Mesenchymal stem cell (in vitro differentiated cells and primary cell): ENCODE results near the gene CCDC85B.
A peak's percentile ranks its signal among the peaks of the same experiment; 100 is the strongest.

Source experiments
- DNase-seq: peaks from one replicate; pipeline ENCODE4 v3.0.0-alpha.2; 2013
- H2AFZ ChIP-seq: one replicate; pipeline ENCODE4 v1.6.1; 2013; ENCODE audit warnings: low read depth, mild to moderate bottlenecking, control low read depth, inconsistent platforms, low read length, moderate library complexity
- H2AK5ac ChIP-seq: 2 replicates; pipeline ENCODE4 v1.6.1; 2013; ENCODE audit warnings: low read length, moderate library complexity, mild to moderate bottlenecking, inconsistent platforms; ENCODE audit not compliant: severe bottlenecking
- H2BK120ac ChIP-seq: one replicate; pipeline ENCODE4 v1.6.1; 2013; ENCODE audit warnings: low read depth, mild to moderate bottlenecking, inconsistent platforms, low read length, moderate library complexity
- H2BK12ac ChIP-seq, 2 experiments: one replicate each; pipeline ENCODE4 v1.6.1; 2013; ENCODE audit warnings: inconsistent platforms in 2 of 2, low read length in 2 of 2, mild to moderate bottlenecking in 2 of 2, moderate library complexity in 2 of 2, control low read depth in 1 of 2
- H2BK15ac ChIP-seq: one replicate; pipeline ENCODE4 v1.6.1; 2013; ENCODE audit warnings: mild to moderate bottlenecking, low read depth, inconsistent platforms; ENCODE audit not compliant: poor library complexity, severe bottlenecking
- H2BK5ac ChIP-seq: 2 replicates; pipeline ENCODE4 v1.6.1; 2013; ENCODE audit warnings: low read depth, mild to moderate bottlenecking, low read length, control low read depth, inconsistent platforms; ENCODE audit not compliant: poor library complexity, severe bottlenecking
- H3K14ac ChIP-seq, 2 experiments: one replicate each; pipeline ENCODE4 v1.6.1; 2013; ENCODE audit warnings: inconsistent platforms in 2 of 2, low read length in 2 of 2, control low read depth in 1 of 2, mild to moderate bottlenecking in 1 of 2, moderate library complexity in 1 of 2
- H3K18ac ChIP-seq, 2 experiments: one replicate each; pipeline ENCODE4 v1.6.1; 2013; ENCODE audit warnings: inconsistent platforms in 2 of 2, low read length in 2 of 2, control low read depth in 1 of 2, low read depth in 1 of 2, mild to moderate bottlenecking in 1 of 2
- H3K23ac ChIP-seq, 2 experiments: one replicate each; pipeline ENCODE4 v1.6.1; 2013; ENCODE audit warnings: inconsistent platforms in 2 of 2, low read length in 2 of 2, mild to moderate bottlenecking in 2 of 2, moderate library complexity in 2 of 2, control low read depth in 1 of 2
- H3K27ac ChIP-seq: 2 replicates; pipeline ENCODE4 v1.5.1; 2013; ENCODE audit warnings: mild to moderate bottlenecking, moderate library complexity, low read length, control low read depth, inconsistent platforms; ENCODE audit not compliant: poor library complexity, severe bottlenecking
- H3K27me3 ChIP-seq, 2 experiments: 2 replicates each; pipeline versions ENCODE4 v1.6.1 to v1.7.0; 2013; ENCODE audit warnings: low read length in 2 of 2, mild to moderate bottlenecking in 2 of 2, moderate library complexity in 2 of 2, control low read depth in 1 of 2, inconsistent platforms in 1 of 2; ENCODE audit not compliant: control insufficient read depth in 1 of 2, insufficient read depth in 1 of 2
- H3K36me3 ChIP-seq, 2 experiments: 2 replicates each; pipeline versions ENCODE4 v1.6.1 to v1.7.0; 2013; ENCODE audit warnings: low read length in 2 of 2, control low read depth in 1 of 2, inconsistent platforms in 1 of 2, low read depth in 1 of 2, mild to moderate bottlenecking in 1 of 2; ENCODE audit not compliant: insufficient read depth in 2 of 2, control insufficient read depth in 1 of 2
- H3K4ac ChIP-seq, 2 experiments: one replicate each; pipeline ENCODE4 v1.6.1; 2013; ENCODE audit warnings: inconsistent platforms in 2 of 2, low read length in 2 of 2, mild to moderate bottlenecking in 2 of 2, moderate library complexity in 2 of 2, control low read depth in 1 of 2, low read depth in 1 of 2
- H3K4me1 ChIP-seq: 2 replicates; pipeline ENCODE4 v1.6.1; 2013; ENCODE audit warnings: low read depth, low read length, control low read depth; ENCODE audit not compliant: control insufficient read depth, insufficient read depth
- H3K4me2 ChIP-seq: 2 replicates; pipeline ENCODE4 v1.6.1; 2013; ENCODE audit warnings: low read length, mild to moderate bottlenecking, inconsistent platforms; ENCODE audit not compliant: poor library complexity, severe bottlenecking
- H3K4me3 ChIP-seq, 2 experiments: 2 replicates each; pipeline versions ENCODE4 v1.5.1 to v1.7.0; 2013; ENCODE audit warnings: low read length in 2 of 2, mild to moderate bottlenecking in 2 of 2, control low read depth in 1 of 2, low read depth in 1 of 2; ENCODE audit not compliant: insufficient read depth in 1 of 2
- H3K79me1 ChIP-seq: replicated peaks from 2 replicates; pipeline ENCODE4 v1.6.1; 2013; ENCODE audit warnings: mild to moderate bottlenecking, control low read depth, low read length, inconsistent platforms; ENCODE audit not compliant: poor library complexity, severe bottlenecking
- H3K9ac ChIP-seq: 2 replicates; pipeline ENCODE4 v1.7.0; 2013; ENCODE audit warnings: mild to moderate bottlenecking, low read length, moderate library complexity
- H3K9me3 ChIP-seq: 2 replicates; pipeline ENCODE4 v1.7.0; 2013; ENCODE audit warnings: mild to moderate bottlenecking, low read length; ENCODE audit not compliant: control insufficient read depth
- H4K8ac ChIP-seq: one replicate; pipeline ENCODE4 v1.6.1; 2013; ENCODE audit warnings: inconsistent platforms, mild to moderate bottlenecking, low read length, moderate library complexity
- H4K91ac ChIP-seq: one replicate; pipeline ENCODE4 v1.6.1; 2013; ENCODE audit warnings: mild to moderate bottlenecking, low read length, inconsistent platforms
- WGBS: methylation state at CpG from one replicate; pipeline ENCODE4 v1.1.7; 2013; ENCODE audit warnings: mixed read lengths; 5-methylcytosine and 5-hydroxymethylcytosine counted together

Gene CCDC85B

GRCh38 chr11:65911682-65912568 lies 21.5 kb downstream of the CCDC85B start:
- peak overlapping the region; percentile 86 for H4K8ac ChIP-seq
- H3K4me2 ChIP-seq = no peak overlapping the region
- peak overlapping the region in 1 of 2 experiments; percentile 19 for H3K23ac ChIP-seq
- H2BK15ac ChIP-seq = peak overlapping the region; percentile 94
- WGBS = 26% methylated on average over 14 of the region's 14 CpGs
- peak; percentile 81 for DNase-seq
- peak overlapping the region; percentile 92 for H2AK5ac ChIP-seq
- H3K9me3 ChIP-seq = no peaks in the 10 kb centered on the region
- H2BK120ac ChIP-seq = peak overlapping the region; percentile 88
- H3K36me3 ChIP-seq = peaks cover 0 to 3% of the 10 kb centered on the region in 2 experiments
- H3K14ac ChIP-seq = no peak overlapping the region
- peaks cover 48% of the 10 kb centered on the region for H3K4me1 ChIP-seq
- H3K4me3 ChIP-seq = peak overlapping the region in 1 of 2 experiments; percentile 59
- peak overlapping the region; percentile 82 to 89 for H3K4ac ChIP-seq
- no peaks in the 10 kb centered on the region for H3K27me3 ChIP-seq
- no peak overlapping the region for H2AFZ ChIP-seq
- peak overlapping the region; percentile 89 to 96 for H3K18ac ChIP-seq
- H3K27ac ChIP-seq = no peak overlapping the region
- peak overlapping the region; percentile 80 to 82 for H2BK12ac ChIP-seq
- peak overlapping the region; percentile 89 for H3K9ac ChIP-seq
- H2BK5ac ChIP-seq = peak overlapping the region; percentile 3
- peak overlapping the region; percentile 98 for H4K91ac ChIP-seq
- H3K79me1 ChIP-seq = peaks cover 14% of the 10 kb centered on the region

GRCh38 chr11:65912845-65913244 lies 22.4 kb downstream of the CCDC85B start:
- H3K14ac ChIP-seq = no peak overlapping the region
- H3K18ac ChIP-seq = peak overlapping the region; percentile 74 to 79
- peak overlapping the region; percentile 51 for H2BK5ac ChIP-seq
- H3K79me1 ChIP-seq = peaks cover 14% of the 10 kb centered on the region
- no peak overlapping the region for H2AFZ ChIP-seq
- H3K4me3 ChIP-seq = peak overlapping the region in 1 of 2 experiments; percentile 23
- H3K27ac ChIP-seq = peak overlapping the region; percentile 51
- peak; percentile 78 for DNase-seq
- peak overlapping the region; percentile 60 for H2BK15ac ChIP-seq
- peak overlapping the region; percentile 54 for H2BK120ac ChIP-seq
- H3K9me3 ChIP-seq = no peaks in the 10 kb centered on the region
- no peak overlapping the region for H3K23ac ChIP-seq
- H2BK12ac ChIP-seq = peak overlapping the region; percentile 87 to 92
- H3K36me3 ChIP-seq = peaks cover 9 to 13% of the 10 kb centered on the region in 2 experiments
- H3K27me3 ChIP-seq = no peaks in the 10 kb centered on the region
- H3K9ac ChIP-seq = peak overlapping the region; percentile 89
- peak overlapping the region; percentile 72 to 75 for H3K4ac ChIP-seq
- H3K4me2 ChIP-seq = no peak overlapping the region
- peak overlapping the region; percentile 83 for H4K91ac ChIP-seq
- peak overlapping the region; percentile 96 for H2AK5ac ChIP-seq
- WGBS = 87% methylated on average over 4 of the region's 4 CpGs
- peaks cover 57% of the 10 kb centered on the region for H3K4me1 ChIP-seq
- H4K8ac ChIP-seq = peak overlapping the region; percentile 69

- Histone ChIP-seq H2BK5ac (peak overlapping the region; percentile 99), H4K8ac (peak overlapping the region; percentile 99), H2BK120ac (peak overlapping the region; percentile 100), H3K14ac (peak overlapping the region in 1 of 2 experiments; percentile 84), H3K23ac (peak overlapping the region; percentile 3 to 92), H2AFZ (no peak overlapping the region), H3K36me3 (peaks cover 11 to 18% of the 10 kb centered on the region in 2 experiments), H3K18ac (peak overlapping the region; percentile 98 to 99), H3K27me3 (no peaks in the 10 kb centered on the region), H3K9me3 (no peaks in the 10 kb centered on the region), H2BK15ac (peak overlapping the region; percentile 96), H3K4ac (peak overlapping the region; percentile 97), H3K27ac (peak overlapping the region; percentile 99), H2AK5ac (peak overlapping the region; percentile 100), H4K91ac (peak overlapping the region; percentile 100), H3K4me1 (peaks cover 63% of the 10 kb centered on the region), H2BK12ac (peak overlapping the region; percentile 94 to 100), H3K4me2 (peak overlapping the region; percentile 55), H3K79me1 (peaks cover 14% of the 10 kb centered on the region), H3K4me3 (peak overlapping the region in 1 of 2 experiments; percentile 4), H3K9ac (peak overlapping the region; percentile 87)
- 31% methylated on average over 9 of the region's 10 CpGs for WGBS
- DNase-seq = peak; percentile 51
Measured at GRCh38 chr11:65915101-65915820, 24.8 kb downstream of the CCDC85B start.
